ENCODE measurements around the gene TXNDC17.

GRCh38 chr17:6640536-6641246, at the start of gene TXNDC17, which contains the start of gene KIAA0753:
- no peak for TF ChIP-seq CTCF (conservative IDR thresholded peaks at IDR 0.05 in 1 of 2, IDR thresholded peaks at IDR 0.05 in 1 of 2; ENCODE audit: low read depth in 1 of 2, low read length in 2 of 2)
- no peak for TF ChIP-seq EZH2 (IDR thresholded peaks at IDR 0.05; ENCODE audit: low read length, missing control alignments)

All from fibroblast of lung (primary cell).